ENCODE results near the gene CSNK1G2.

The CSNK1G2 gene

GRCh38 chr19:1907563-1908363 is 33.2 kb upstream of the CSNK1G2 start:
- TF ChIP-seq ESRRG (CRISPR knock-in tag; IDR thresholded peaks at IDR 0.05) = no peak
- no peak for TF ChIP-seq BACH2 (CRISPR knock-in tag; IDR thresholded peaks at IDR 0.05; ENCODE audit: borderline replicate concordance)
- no peak for TF ChIP-seq TOX (CRISPR knock-in tag; IDR thresholded peaks at IDR 0.05; ENCODE audit: borderline replicate concordance)
- TF ChIP-seq GLIS3 (CRISPR knock-in tag; IDR thresholded peaks at IDR 0.05) = no peak
- no peak for TF ChIP-seq PPARA (CRISPR knock-in tag; IDR thresholded peaks at IDR 0.05; ENCODE audit: borderline replicate concordance)
- no peak for TF ChIP-seq ZNF565 (CRISPR knock-in tag; conservative IDR thresholded peaks at IDR 0.05; ENCODE audit: low read depth)
- TF ChIP-seq ZFP3 (CRISPR knock-in tag; IDR thresholded peaks at IDR 0.05) = no peak
- no peak for TF ChIP-seq ZC3H10 (CRISPR knock-in tag; IDR thresholded peaks at IDR 0.05)
- TF ChIP-seq PATZ1 (CRISPR knock-in tag; IDR thresholded peaks at IDR 0.05; ENCODE audit: borderline replicate concordance) = no peak
- TF ChIP-seq ZFP30 (CRISPR knock-in tag; IDR thresholded peaks at IDR 0.05) = no peak
- TF ChIP-seq CSDC2 (CRISPR knock-in tag; IDR thresholded peaks at IDR 0.05) = no peak
- no peak for TF ChIP-seq CSRNP3 (CRISPR knock-in tag; IDR thresholded peaks at IDR 0.05)
- no peak for TF ChIP-seq OSR1 (CRISPR knock-in tag; IDR thresholded peaks at IDR 0.05)
- TF ChIP-seq ARNTL (CRISPR knock-in tag; IDR thresholded peaks at IDR 0.05; ENCODE audit: borderline replicate concordance, low read depth) = no peak
- TF ChIP-seq TCF4 (CRISPR knock-in tag; IDR thresholded peaks at IDR 0.05; ENCODE audit: borderline replicate concordance) = no peak
- TF ChIP-seq ISL1 (CRISPR knock-in tag; IDR thresholded peaks at IDR 0.05) = no peak
- no peak for TF ChIP-seq CREB5 (CRISPR knock-in tag; IDR thresholded peaks at IDR 0.05; ENCODE audit: low read depth)
- no peak for TF ChIP-seq ZNF8 (CRISPR knock-in tag; IDR thresholded peaks at IDR 0.05)
- TF ChIP-seq SNAI2 (CRISPR knock-in tag; IDR thresholded peaks at IDR 0.05) = no peak
- TF ChIP-seq TSHZ2 (CRISPR knock-in tag; IDR thresholded peaks at IDR 0.05) = no peak

GRCh38 chr19:1908364-1908678 is 32.7 kb upstream of the CSNK1G2 start:
- no peak for ATAC-seq
- no peak for TF ChIP-seq ZNF70 (CRISPR knock-in tag; IDR thresholded peaks at IDR 0.05)
- no peak for TF ChIP-seq SNAI2 (CRISPR knock-in tag; IDR thresholded peaks at IDR 0.05)
- no peak for TF ChIP-seq BACH2 (CRISPR knock-in tag; IDR thresholded peaks at IDR 0.05; ENCODE audit: borderline replicate concordance)
- TF ChIP-seq POU6F1 (CRISPR knock-in tag; IDR thresholded peaks at IDR 0.05; ENCODE audit: borderline replicate concordance, low read depth) = no peak
- TF ChIP-seq TSHZ2 (CRISPR knock-in tag; IDR thresholded peaks at IDR 0.05) = no peak

More at GRCh38 chr19:1907563-1908363, 33.2 kb upstream of the CSNK1G2 start:
- no peak for ATAC-seq

Measured in SK-N-SH treated with all-trans-retinoic acid at 6 μM for 48 hours (cell line).